Cardiac muscle cell (in vitro differentiated cells and primary cell): Measurements from ENCODE around the gene IPO11. TPM values are rescaled to one million over a fixed set of nuclear protein-coding genes. Genes with fewer than 3 reads are reported as not detected.

Source experiments
- DNase-seq, 2 donors: peaks; one replicate each; pipeline versions ENCODE4 v3.0.0 to v3.0.0-alpha.2; 2010 to 2017; ENCODE audit warnings: low read depth in 1 of 2, low spot score in 1 of 2
- H3K27ac ChIP-seq: fragments of 200-600 bp; sonication (generic); 2 replicates; pipeline ENCODE4 v1.5.1; 2016
- H3K27me3 ChIP-seq: fragments of 200-600 bp; sonication (generic); 2 replicates; pipeline ENCODE4 v1.6.0; 2016; ENCODE audit warnings: control low read depth
- H3K36me3 ChIP-seq: fragments of 200-600 bp; sonication (generic); 2 replicates; pipeline ENCODE4 v1.5.1; 2016; ENCODE audit warnings: control low read depth
- H3K4me1 ChIP-seq: fragments of 200-600 bp; sonication (generic); 2 replicates; pipeline ENCODE4 v1.8.1; 2017; ENCODE audit warnings: low read depth, mild to moderate bottlenecking, mixed run types
- H3K4me3 ChIP-seq: fragments of 200-600 bp; sonication (generic); 2 replicates; pipeline ENCODE4 v1.5.1; 2016; ENCODE audit warnings: mild to moderate bottlenecking
- H3K9me3 ChIP-seq: fragments of 200-600 bp; sonication (generic); 2 replicates; pipeline ENCODE4 v1.5.1; 2017; ENCODE audit warnings: low read depth, mild to moderate bottlenecking, control low read depth
- polyA plus RNA-seq: library from polyadenylated mRNA; unstranded; fragments of >200 nt; fragmentation: Nextera tagmentation; extraction: Ambion mirVana; gene quantifications from 2 replicates; pipeline ENCODE4 v1.2.1, GENCODE V29; 2016
- total RNA-seq: library from RNA; depleted of rRNA; stranded (reverse); fragments of >200 nt; gene quantifications from 2 replicates; pipeline ENCODE4 v1.2.3, GENCODE V29; 2016
- TF ChIP-seq, protein P1 (sequence below): IDR thresholded peaks from 2 replicates; pipeline ENCODE4 v1.5.1; 2012; ENCODE audit warnings: low read depth, mild to moderate bottlenecking, low read length

Gene IPO11
- total and polyA plus RNA-seq, 2 experiments from 2014 or later, result 11.6 to 17.9 TPM

DNA sequence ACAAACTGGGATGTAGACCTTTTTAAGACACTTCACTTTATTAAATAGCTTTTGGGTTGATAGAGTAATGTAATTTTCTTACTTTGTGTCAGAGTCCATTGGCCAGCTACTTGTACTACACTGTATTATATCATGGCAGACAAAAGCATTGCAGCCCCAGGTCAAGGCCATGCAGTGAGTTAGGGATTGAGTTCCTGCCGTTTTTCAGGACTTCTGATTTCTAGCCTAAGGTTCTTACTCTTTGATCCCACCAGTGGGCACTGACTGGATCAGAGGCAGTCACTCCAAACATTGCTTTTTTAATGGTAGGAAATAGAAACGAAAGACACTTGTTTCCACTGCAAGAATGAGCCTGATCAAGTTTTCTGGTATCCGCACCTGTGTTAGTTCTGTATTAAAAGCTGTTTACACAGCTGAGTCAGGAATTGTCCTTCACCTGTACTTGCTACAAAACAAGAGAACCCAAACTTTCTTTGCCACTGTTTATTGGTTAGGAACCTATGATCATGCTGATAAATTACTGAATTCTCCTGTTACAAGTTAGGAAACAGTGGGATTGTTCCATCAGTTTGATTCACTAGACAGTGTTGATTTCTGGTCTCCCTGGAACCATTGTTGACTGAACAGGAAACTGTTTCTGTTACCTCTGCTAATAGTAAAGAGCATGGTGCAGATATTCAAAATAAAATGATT is 188.1 kb downstream of the IPO11 start:
- TF ChIP-seq, protein P1, sequence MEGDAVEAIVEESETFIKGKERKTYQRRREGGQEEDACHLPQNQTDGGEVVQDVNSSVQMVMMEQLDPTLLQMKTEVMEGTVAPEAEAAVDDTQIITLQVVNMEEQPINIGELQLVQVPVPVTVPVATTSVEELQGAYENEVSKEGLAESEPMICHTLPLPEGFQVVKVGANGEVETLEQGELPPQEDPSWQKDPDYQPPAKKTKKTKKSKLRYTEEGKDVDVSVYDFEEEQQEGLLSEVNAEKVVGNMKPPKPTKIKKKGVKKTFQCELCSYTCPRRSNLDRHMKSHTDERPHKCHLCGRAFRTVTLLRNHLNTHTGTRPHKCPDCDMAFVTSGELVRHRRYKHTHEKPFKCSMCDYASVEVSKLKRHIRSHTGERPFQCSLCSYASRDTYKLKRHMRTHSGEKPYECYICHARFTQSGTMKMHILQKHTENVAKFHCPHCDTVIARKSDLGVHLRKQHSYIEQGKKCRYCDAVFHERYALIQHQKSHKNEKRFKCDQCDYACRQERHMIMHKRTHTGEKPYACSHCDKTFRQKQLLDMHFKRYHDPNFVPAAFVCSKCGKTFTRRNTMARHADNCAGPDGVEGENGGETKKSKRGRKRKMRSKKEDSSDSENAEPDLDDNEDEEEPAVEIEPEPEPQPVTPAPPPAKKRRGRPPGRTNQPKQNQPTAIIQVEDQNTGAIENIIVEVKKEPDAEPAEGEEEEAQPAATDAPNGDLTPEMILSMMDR, result no peak

DNA sequence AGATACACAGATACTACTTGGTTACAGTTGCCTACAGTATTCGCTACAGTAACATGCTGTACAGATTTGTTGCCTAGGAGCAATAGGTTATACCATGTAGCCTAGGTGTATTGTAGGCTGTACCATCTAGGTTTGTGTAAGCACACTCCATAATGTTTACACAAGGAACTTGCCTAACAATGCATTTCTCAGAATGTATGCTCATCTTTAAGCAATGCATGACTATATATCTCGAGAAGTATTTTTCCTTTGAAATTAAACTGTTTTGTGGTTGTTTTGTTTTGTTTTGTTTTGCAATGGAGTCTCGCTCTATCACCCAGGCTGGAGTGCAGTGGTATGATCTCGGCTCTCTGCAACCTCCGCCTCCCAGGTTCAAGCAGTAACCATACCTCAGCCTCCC is 191.4 kb downstream of the IPO11 start:
- TF ChIP-seq, protein P1, result no peak
- Histone ChIP-seq H3K4me1 (peaks cover 4% of the 10 kb centered on the region), H3K27me3 (no peaks in the 10 kb centered on the region), H3K36me3 (no peaks in the 10 kb centered on the region), H3K9me3 (no peaks in the 10 kb centered on the region), H3K27ac (no peak overlapping the region), H3K4me3 (no peak overlapping the region)
- DNase-seq, result no peak

More for the DNA sequence above, 188.1 kb downstream of the IPO11 start:
- Histone ChIP-seq H3K27me3 (no peaks in the 10 kb centered on the region), H3K4me3 (no peak overlapping the region), H3K4me1 (peaks cover 4% of the 10 kb centered on the region), H3K9me3 (no peaks in the 10 kb centered on the region), H3K27ac (no peak overlapping the region), H3K36me3 (no peaks in the 10 kb centered on the region)
- DNase-seq, result no peak

DNA sequence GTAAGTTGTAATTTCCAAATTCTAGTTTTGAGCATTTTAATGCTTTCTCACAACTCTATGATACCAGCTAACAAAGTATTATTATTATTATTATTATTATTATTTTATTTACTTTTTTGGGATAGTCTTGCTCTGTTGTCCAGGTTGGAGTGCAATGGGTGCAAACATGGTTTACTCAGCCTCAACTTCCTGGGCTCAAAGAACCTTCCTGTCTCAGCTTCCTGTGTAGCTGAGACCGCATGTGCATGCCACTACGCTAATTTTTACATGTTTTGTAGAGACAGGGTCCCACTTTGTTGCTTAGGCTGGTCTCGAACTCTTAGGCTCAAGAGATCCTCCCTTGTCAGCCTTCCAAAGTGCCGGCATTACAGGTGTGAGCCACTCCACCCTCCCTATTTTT is 193.1 kb downstream of the IPO11 start:
- DNase-seq, result no peak
- H3K27me3 ChIP-seq, result no peaks in the 10 kb centered on the region
- H3K27ac ChIP-seq, result no peak overlapping the region
- H3K36me3 ChIP-seq, result no peaks in the 10 kb centered on the region
- TF ChIP-seq, protein P1, result no peak
- no peaks in the 10 kb centered on the region for H3K9me3 ChIP-seq
- H3K4me3 ChIP-seq, result no peak overlapping the region
- H3K4me1 ChIP-seq, result peaks cover 4% of the 10 kb centered on the region

DNA sequence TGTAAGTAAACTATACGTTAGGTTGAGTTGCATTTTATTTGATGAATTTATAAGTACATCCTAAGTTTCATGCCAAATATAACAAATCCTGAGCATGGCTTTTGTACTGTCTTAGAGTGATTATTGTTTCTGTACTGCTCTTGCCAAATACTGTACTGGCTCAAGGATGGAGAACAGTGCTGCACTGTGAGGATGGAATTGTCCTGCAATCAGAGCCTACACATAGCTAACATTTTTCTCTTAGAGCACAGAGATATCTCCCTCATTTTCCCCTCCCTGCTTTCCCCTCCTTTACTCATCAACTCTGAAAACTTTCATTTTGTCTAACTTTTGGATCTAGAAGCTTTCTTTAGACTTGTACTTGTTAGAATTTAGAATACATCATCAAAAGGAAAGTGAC is 194.3 kb downstream of the IPO11 start:
- Histone ChIP-seq H3K4me1 (peaks cover 4% of the 10 kb centered on the region), H3K9me3 (no peaks in the 10 kb centered on the region), H3K36me3 (no peaks in the 10 kb centered on the region), H3K4me3 (no peak overlapping the region), H3K27ac (no peak overlapping the region), H3K27me3 (no peaks in the 10 kb centered on the region)
- TF ChIP-seq, protein P1, result no peak
- DNase-seq, result peak in 1 of 2 donors; percentile 85

DNA sequence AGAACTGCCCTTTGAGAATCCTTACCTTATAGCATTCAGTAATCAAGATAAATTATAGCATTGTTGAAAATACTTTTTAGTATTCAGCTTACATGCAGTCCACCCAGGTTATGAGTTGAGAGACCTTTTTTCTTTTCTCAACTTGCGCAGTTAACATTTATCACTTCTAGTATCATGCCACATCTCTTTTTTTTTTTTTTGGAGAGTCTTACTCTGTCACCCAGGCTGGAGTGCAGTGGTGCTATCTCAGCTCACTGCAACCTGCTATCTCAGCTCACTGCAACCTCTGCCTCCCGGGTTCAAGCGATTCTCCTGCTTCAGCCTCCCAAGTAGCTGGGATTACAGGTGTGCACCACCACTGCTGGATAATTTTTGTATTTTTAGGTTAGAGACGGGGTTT is 195.1 kb downstream of the IPO11 start:
- no peak overlapping the region for H3K4me3 ChIP-seq
- H3K4me1 ChIP-seq, result peaks cover 2% of the 10 kb centered on the region
- H3K36me3 ChIP-seq, result no peaks in the 10 kb centered on the region
- no peaks in the 10 kb centered on the region for H3K9me3 ChIP-seq
- TF ChIP-seq, protein P1, result no peak
- DNase-seq, result no peak
- no peaks in the 10 kb centered on the region for H3K27me3 ChIP-seq
- no peak overlapping the region for H3K27ac ChIP-seq
